GM12892 (cell line): ENCODE results near the gene PHC2.

ENCODE experiments used
- POLR2A ChIP-seq: IDR thresholded peaks from 2 replicates; pipeline ENCODE4 v1.6.1; 2011; ENCODE audit warnings: low read depth, low read length, control low read depth
- POLR2AphosphoS5 ChIP-seq: IDR thresholded peaks from 2 replicates; pipeline ENCODE4 v1.6.1; 2011; ENCODE audit warnings: low read depth, low read length, control low read depth

- TF ChIP-seq POLR2A (no peak), POLR2AphosphoS5 (no peak)
Measured at GRCh38 chr1:33426916-33427315, 4.0 kb downstream of the PHC2 start.
